Measurements from ENCODE around the gene CCDC97. TPM values are rescaled to one million over a fixed set of nuclear protein-coding genes. Genes with fewer than 3 reads are reported as not detected.

CCDC97 gene
- total RNA-seq, 1 experiment from 2014 or later = 23.0 TPM

GRCh38 chr19:41327576-41328156, 17.7 kb downstream of the CCDC97 start:
- Histone ChIP-seq H3K4me3 (replicated peaks in 1 of 2; ENCODE audit: low read depth in 1 of 2, low read length in 2 of 2) (peak overlapping the region in 1 of 2 experiments; percentile 20; a peak in 1 of 4 replicates), H3K9me3 (ENCODE audit: control insufficient read depth in 1 of 2, insufficient read depth in 1 of 2, low read depth in 1 of 2, low read length in 2 of 2) (no peaks in the 10 kb centered on the region), H3K4me1 (ENCODE audit: control insufficient read depth in 1 of 2, insufficient read depth in 2 of 2, low read length in 2 of 2) (peaks cover 8 to 29% of the 10 kb centered on the region in 2 experiments; a peak in 3 of 4 replicates), H3K9ac (ENCODE audit: low read length) (peak overlapping the region; percentile 33), H3K27me3 (ENCODE audit: insufficient read depth, low read length) (no peaks in the 10 kb centered on the region), H2AFZ (ENCODE audit: low read depth, low read length, poor library complexity, severe bottlenecking) (no peak overlapping the region), H3K79me2 (ENCODE audit: insufficient read depth, low read length) (no peaks in the 10 kb centered on the region), H4K20me1 (ENCODE audit: insufficient read depth) (no peaks in the 10 kb centered on the region), H3K4me2 (ENCODE audit: low read length) (peak overlapping the region; percentile 47), H3K9me2 (ENCODE audit: insufficient read depth) (no peaks in the 10 kb centered on the region), H3K36me3 (ENCODE audit: control insufficient read depth in 1 of 2, insufficient read depth in 2 of 2, low read length in 2 of 2) (peaks cover 0 to 9% of the 10 kb centered on the region in 2 experiments; a peak in 1 of 4 replicates), H3K27ac (ENCODE audit: low read depth, low read length) (peak overlapping the region; percentile 42; the same call in 1 of the 2 replicates)
- intact Hi-C loops (cut with micrococcal nuclease) = no loop called here
- TF ChIP-seq MAX (IDR thresholded peaks at IDR 0.05) = peak; percentile 39; the same call in 1 of the 2 replicates
- no peak for TF ChIP-seq ZNF274 (IDR thresholded peaks at IDR 0.05; ENCODE audit: low read depth, low read length)
- TF ChIP-seq JUND (IDR thresholded peaks at IDR 0.05) = no peak
- TF ChIP-seq POLR2A (IDR thresholded peaks at IDR 0.05; ENCODE audit: borderline replicate concordance, extremely low read depth, insufficient read depth, insufficient read length) = no peak
- TF ChIP-seq EZH2 (IDR thresholded peaks at IDR 0.05) = no peak
- POLR2A ChIA-PET = no interaction called here
- DNase-seq (ENCODE audit: low read depth, low spot score) (no peak), ATAC-seq (peak; percentile 68)
- CTCF ChIA-PET = no interaction called here
- BruUV-seq (replicated peaks) = no TSS peak
- RAD21 ChIA-PET (ENCODE audit: low non-redundant PET in 1 of 2, low total read pairs in 2 of 2, uncharacterized antibody in 2 of 2, unreplicated experiment in 2 of 2) = no interaction called here

GRCh38 chr19:41328157-41328841, 18.3 kb downstream of the CCDC97 start:
- DNase-seq (ENCODE audit: low read depth, low spot score) = no peak
- H3K79me2 ChIP-seq (ENCODE audit: insufficient read depth, low read length) = no peaks in the 10 kb centered on the region
- no peaks in the 10 kb centered on the region for H3K9me2 ChIP-seq (ENCODE audit: insufficient read depth)
- no TSS peak for BruUV-seq (replicated peaks)
- H3K36me3 ChIP-seq (ENCODE audit: control insufficient read depth in 1 of 2, insufficient read depth in 2 of 2, low read length in 2 of 2) = peaks cover 0 to 6% of the 10 kb centered on the region in 2 experiments; a peak in 1 of 4 replicates
- POLR2A ChIA-PET = no interaction called here
- H3K9me3 ChIP-seq (ENCODE audit: control insufficient read depth in 1 of 2, insufficient read depth in 1 of 2, low read depth in 1 of 2, low read length in 2 of 2) = no peaks in the 10 kb centered on the region
- H3K27ac ChIP-seq (ENCODE audit: low read depth, low read length) = peak overlapping the region; percentile 42
- no peaks in the 10 kb centered on the region for H3K27me3 ChIP-seq (ENCODE audit: insufficient read depth, low read length)
- CTCF ChIA-PET = no interaction called here
- H3K4me1 ChIP-seq (ENCODE audit: control insufficient read depth in 1 of 2, insufficient read depth in 2 of 2, low read length in 2 of 2) = peaks cover 8 to 27% of the 10 kb centered on the region in 2 experiments; a peak in 3 of 4 replicates
- ATAC-seq = no peak
- intact Hi-C loops (cut with micrococcal nuclease) = no loop called here
- no peak overlapping the region for H3K9ac ChIP-seq (ENCODE audit: low read length)
- no peaks in the 10 kb centered on the region for H4K20me1 ChIP-seq (ENCODE audit: insufficient read depth)
- H3K4me3 ChIP-seq (replicated peaks in 1 of 2; ENCODE audit: low read depth in 1 of 2, low read length in 2 of 2) = no peak overlapping the region
- RAD21 ChIA-PET (ENCODE audit: low non-redundant PET in 1 of 2, low total read pairs in 2 of 2, uncharacterized antibody in 2 of 2, unreplicated experiment in 2 of 2) = interaction anchor here in 1 of 2 experiments (0.8 kb wide), 1 partner anchor 10 kb away, joined by 3 read pairs; no protein-coding TSS in a partner anchor
- no peak overlapping the region; the same call in 1 of the 2 replicates for H3K4me2 ChIP-seq (ENCODE audit: low read length)
- H2AFZ ChIP-seq (ENCODE audit: low read depth, low read length, poor library complexity, severe bottlenecking) = no peak overlapping the region
- TF ChIP-seq YY1 (IDR thresholded peaks at IDR 0.05; ENCODE audit: extremely low read depth, insufficient replicate concordance, low read depth, low read length) (no peak), CTCF (IDR thresholded peaks at IDR 0.05 in 2 of 3, conservative IDR thresholded peaks at IDR 0.05 in 1 of 3; ENCODE audit: borderline replicate concordance in 1 of 3, insufficient read depth in 1 of 3, low read depth in 2 of 3, low read length in 2 of 3) (no peak), MAX (IDR thresholded peaks at IDR 0.05) (no peak), REST (IDR thresholded peaks at IDR 0.05; ENCODE audit: low read depth) (no peak), ELF1 (IDR thresholded peaks at IDR 0.05; ENCODE audit: borderline replicate concordance, low read depth) (no peak), EZH2 (IDR thresholded peaks at IDR 0.05) (no peak), SRF (IDR thresholded peaks at IDR 0.05; ENCODE audit: low read depth) (no peak)

All from HCT116 (cell line).